GM18858 (cell line): ENCODE measurements around the gene FABP7.

Experiments
- ATAC-seq: cut with Tn5 transposase; IDR thresholded peaks from one replicate; pipeline ENCODE4 v1.9.1; 2021; ENCODE audit not compliant: unreplicated experiment

FABP7 gene

DNA sequence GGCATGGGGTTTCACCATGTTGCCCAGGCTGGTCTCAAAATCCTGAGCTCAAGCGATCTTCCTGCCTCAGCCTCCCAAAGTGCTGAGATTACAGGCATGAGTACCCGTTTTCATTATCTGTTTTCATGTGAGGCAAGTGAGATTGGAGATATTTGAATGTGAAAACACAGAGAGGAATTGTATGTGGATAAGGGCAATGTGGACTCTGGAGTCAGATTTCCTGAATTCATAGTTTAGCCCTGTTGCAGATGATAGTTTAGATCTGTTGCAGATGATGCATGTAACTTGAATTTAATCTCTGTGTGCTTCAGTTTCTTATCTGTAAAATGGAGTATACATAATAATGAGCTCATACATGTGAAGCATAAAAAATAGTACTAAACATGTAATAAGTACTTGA is 13.2 kb downstream of the FABP7 start:
- no peak for ATAC-seq

GRCh38 chr6:122797537-122797936 is 18.0 kb downstream of the FABP7 start:
- no peak for ATAC-seq

- ATAC-seq: peak; percentile 85
Measured at GRCh38 chr6:122798099-122798641, 18.7 kb downstream of the FABP7 start.

- no peak for ATAC-seq
Measured at GRCh38 chr6:122799140-122799745, 19.7 kb downstream of the FABP7 start.

GRCh38 chr6:122799916-122800686 is 20.6 kb downstream of the FABP7 start:
- no peak for ATAC-seq

GRCh38 chr6:122800906-122801305 is 21.4 kb downstream of the FABP7 start:
- no peak for ATAC-seq

- no peak for ATAC-seq
Measured at GRCh38 chr6:122801397-122801796, 21.9 kb downstream of the FABP7 start.

DNA sequence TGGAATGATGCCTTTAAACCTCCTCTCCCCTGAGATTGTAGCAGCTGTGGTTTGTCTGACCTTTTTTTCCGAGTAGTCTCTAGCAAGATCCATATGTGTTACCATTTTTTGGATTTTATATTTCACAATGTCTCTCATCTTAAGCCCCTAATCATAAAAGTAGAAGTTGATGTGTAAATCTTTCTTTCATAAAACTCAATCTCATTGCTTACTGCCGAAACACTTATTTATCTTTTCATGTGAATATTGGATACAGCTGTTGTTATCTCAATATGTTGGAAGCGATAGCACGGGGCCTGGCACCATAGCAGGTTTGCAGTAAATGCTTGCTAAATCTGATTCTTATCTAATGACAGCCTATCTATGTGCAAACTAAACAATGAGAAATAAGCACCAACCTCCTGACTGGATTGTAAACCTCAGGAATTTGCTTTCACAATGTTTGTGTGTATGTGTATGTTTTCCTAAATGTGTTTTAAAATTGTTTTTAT is 23.7 kb downstream of the FABP7 start:
- no peak for ATAC-seq

- no peak for ATAC-seq
Measured at GRCh38 chr6:122804962-122805485, 25.5 kb downstream of the FABP7 start.

DNA sequence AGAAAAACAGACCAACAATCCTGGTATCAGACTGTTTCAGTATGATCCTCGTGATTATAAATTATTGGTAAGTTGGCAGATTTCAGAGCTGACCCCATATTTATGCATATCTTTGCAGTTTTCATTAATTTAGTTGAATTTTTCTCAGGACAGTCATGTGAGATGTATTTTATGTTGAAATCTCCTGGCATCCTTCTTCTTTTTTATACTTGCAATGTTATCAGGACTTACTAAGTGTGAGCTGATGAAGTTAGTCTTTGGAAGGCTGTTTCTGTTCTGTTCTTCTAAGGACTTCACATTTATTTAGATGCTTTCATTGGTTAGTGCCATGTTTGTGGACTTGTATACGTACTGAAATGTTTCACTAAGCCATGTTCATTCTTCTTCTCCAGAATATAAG is 26.8 kb downstream of the FABP7 start:
- ATAC-seq: no peak

DNA sequence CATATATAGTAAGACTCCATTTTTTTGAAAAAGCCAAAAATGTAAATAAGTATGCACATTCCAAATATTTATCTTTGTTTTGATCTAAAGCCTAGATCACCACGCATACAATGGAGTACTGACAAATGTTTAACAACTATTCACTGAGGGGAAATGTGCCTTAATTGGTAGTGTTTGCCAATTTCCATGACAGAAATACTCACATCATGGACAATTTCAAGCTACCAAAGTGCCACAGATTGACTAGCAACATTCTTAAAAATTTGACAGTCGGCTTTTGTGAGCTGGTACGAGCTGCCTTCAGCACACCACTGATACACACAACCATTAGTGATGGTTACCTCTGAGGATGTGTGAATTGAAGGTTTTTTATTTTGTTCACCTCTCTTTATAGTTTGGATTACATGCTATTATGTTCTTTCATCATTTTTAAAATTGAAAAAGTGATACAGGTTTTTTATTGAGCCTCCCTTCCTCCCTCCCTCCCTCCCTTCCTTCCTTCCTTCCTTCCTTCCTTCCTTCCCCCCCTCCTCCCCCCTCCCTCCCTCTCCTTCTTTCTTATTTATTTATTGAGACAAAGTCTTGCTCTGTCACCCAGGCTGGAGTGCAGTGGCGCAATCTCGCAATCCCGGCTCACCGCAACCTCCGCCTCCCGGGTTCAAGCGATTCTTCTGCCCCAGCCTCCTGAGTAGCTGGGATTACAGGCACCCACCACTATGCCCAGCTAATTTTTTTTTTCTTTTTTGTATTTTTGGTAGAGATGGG is 28.8 kb downstream of the FABP7 start:
- ATAC-seq: no peak

DNA sequence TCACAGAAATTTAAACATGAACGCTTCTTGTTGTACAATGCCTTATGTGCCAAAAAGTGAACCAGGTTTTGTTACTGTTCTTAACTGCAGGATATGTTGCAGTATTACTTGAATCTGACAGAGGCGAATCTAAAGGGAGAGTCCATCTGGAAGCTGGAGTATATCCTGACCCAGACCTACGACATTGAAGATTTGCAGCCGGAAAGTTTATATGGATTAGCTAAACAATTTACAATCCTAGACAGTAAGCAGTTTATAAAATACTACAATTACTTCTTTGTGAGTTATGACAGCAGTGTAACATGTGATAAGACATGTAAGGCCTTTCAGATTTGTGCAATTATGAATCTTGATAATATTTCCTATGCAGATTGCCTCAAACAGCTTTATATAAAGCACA is 29.5 kb downstream of the FABP7 start:
- no peak for ATAC-seq

- no peak for ATAC-seq
Measured at GRCh38 chr6:122809691-122810090, 30.2 kb downstream of the FABP7 start.

DNA sequence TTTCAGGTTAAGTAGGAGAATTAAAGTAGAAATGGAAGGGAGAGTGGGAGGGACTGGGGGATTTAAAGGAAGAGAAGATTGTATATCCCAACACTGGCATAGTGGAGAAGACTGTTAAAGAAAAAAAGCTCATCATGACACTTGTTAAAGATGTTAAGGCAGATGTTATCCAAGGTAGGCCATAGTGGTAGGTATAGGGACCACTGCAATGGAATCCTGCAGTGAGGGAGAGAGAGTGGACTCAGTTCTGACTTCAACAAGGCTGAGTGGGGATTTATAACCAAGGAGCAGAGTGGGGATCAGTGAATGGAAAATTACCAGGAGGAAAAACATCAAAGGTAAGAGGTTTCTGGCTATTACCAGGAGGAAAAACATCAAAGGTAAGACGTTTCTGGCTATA is 30.7 kb downstream of the FABP7 start:
- ATAC-seq: no peak

DNA sequence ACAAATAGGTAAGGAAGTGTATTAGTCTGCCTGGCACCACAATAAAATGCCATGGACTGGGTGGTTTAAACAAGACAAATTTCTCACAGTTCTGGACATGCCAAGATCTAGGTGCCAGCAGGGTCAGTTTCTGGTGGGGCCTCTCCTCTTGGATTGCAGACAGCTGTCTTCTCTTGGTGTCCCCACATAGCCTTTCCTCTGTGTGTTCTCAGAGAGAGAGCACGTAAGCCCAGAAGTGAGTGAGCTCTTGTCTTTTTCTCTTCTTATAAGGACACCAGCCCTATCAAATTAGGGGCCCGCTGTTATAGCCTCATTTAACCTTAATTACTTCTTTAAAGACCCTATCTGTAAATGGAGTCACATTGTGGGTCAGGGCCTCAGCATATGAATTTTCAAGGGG is 37.8 kb downstream of the FABP7 start:
- ATAC-seq: no peak

DNA sequence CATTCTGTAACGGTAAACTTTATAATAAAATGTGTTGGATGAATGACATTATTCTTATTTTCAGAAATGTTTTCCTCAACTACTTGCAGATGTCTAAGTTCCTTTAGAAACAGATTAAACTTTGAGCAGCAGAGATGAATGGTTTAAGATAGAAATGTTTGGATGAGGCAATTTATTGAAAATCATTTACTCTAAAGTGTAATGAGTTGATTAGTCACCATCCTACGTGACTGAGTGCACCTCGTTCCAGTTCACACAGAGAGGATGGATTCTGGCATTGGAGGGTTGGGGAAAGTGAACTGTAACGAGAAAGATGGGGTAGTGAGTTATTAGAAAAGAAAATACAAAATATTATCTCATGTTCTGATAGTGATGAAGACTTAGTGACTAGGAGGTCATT is 38.2 kb downstream of the FABP7 start:
- ATAC-seq: no peak

GRCh38 chr6:122818866-122819265 is 39.4 kb downstream of the FABP7 start:
- ATAC-seq: no peak

DNA sequence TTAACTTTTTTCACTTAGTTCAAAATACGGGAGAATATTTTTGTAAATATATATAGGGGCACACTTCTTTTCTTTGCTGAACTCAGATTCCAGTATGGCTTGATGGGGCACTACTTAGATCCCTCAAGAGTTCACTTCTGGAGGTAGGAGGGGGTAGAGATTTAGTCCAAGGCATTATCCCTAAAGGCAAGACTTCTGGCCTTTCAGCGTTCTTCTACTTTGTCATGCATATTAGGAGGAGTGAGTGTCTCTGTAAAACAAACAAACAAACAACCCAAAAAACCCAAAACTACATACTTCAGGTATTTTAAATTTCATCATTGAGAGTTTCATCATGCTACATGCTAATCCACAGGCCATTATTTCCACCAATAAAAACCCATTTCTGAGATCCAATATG is 41.6 kb downstream of the FABP7 start:
- ATAC-seq: no peak

- no peak for ATAC-seq
Measured at GRCh38 chr6:122825163-122825562, 45.6 kb downstream of the FABP7 start.

GRCh38 chr6:122829456-122829855 is 49.9 kb downstream of the FABP7 start:
- ATAC-seq: no peak

DNA sequence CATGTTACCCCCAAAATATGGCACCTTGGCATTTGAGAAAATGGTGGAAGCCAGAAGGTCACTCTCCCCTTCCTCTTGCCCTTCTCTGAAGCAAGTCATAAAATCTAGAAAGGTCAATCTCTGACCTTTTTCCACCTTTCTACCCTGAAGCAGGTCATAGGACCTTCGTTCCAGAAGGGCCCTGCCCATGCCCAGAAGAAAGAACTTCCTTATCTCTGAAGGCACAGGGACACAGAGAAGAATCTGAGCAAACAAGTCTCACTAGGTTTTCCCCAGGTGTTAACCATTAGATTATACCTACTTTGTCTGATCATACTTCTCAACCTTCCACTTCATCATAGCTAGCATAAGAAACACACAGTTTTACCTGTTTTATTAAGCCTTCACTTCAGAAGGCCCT is 52.0 kb downstream of the FABP7 start:
- ATAC-seq: no peak
